ENCODE data around the gene C2CD4D. TPM values are rescaled to one million over a fixed set of nuclear protein-coding genes. Genes with fewer than 3 reads are reported as not detected.

The C2CD4D gene
- polyA plus RNA-seq, 1 donor (not counting 4 experiments of a cell fraction or from before 2014, with no cell fraction given), result 0.05 TPM

GRCh38 chr1:151840421-151840820 is 801 bp upstream of the C2CD4D start:
- peak overlapping the region; percentile 83 for H3K27ac ChIP-seq (ENCODE audit: control insufficient read depth, insufficient read depth, low read length)
- no peaks in the 10 kb centered on the region for H3K36me3 ChIP-seq (ENCODE audit: control insufficient read depth in 2 of 2, extremely low read depth in 1 of 2, insufficient read depth in 2 of 2, low read length in 2 of 2)
- H3K9me3 ChIP-seq (ENCODE audit: control insufficient read depth, low read depth, low read length), result no peaks in the 10 kb centered on the region
- H3K79me2 ChIP-seq (ENCODE audit: control insufficient read depth, insufficient read depth, low read length), result no peaks in the 10 kb centered on the region
- peak overlapping the region; percentile 44 to 66 (median 60) for H3K4me3 ChIP-seq (ENCODE audit: control insufficient read depth in 2 of 3, extremely low read depth in 1 of 3, insufficient read depth in 2 of 3, low read depth in 1 of 3, low read length in 3 of 3)
- H2AFZ ChIP-seq (ENCODE audit: control insufficient read depth, low read length), result peak overlapping the region; percentile 62
- H3K4me1 ChIP-seq (ENCODE audit: control insufficient read depth, extremely low read depth, insufficient read depth, low read length), result peaks cover 31% of the 10 kb centered on the region
- peaks cover 2% of the 10 kb centered on the region for H3K9me1 ChIP-seq (ENCODE audit: control insufficient read depth, extremely low read depth, insufficient read depth, low read length)
- peak overlapping the region; percentile 80 for H3K9ac ChIP-seq (ENCODE audit: control insufficient read depth, extremely low read depth, insufficient read depth, low read length)
- no peaks in the 10 kb centered on the region for H3K27me3 ChIP-seq (ENCODE audit: control insufficient read depth, extremely low read depth, insufficient read depth, low read length)
- H3K4me2 ChIP-seq (ENCODE audit: control insufficient read depth, extremely low read depth, insufficient read depth, low read depth, low read length), result peak overlapping the region; percentile 84
- H4K20me1 ChIP-seq (ENCODE audit: control insufficient read depth, extremely low read depth, insufficient read depth, low read length), result no peaks in the 10 kb centered on the region
- DNase-seq (ENCODE audit: low read depth, low spot score), result no peak
- dilution Hi-C loops (cut with MboI; ENCODE audit: extremely low pct_ligation_motif_present, low sequenced_read_pairs), result no loop called here
- no peak for FAIRE-seq
- TF ChIP-seq CTCF (optimal IDR thresholded peaks at IDR 0.05 in 1 of 3, IDR thresholded peaks at IDR 0.05 in 1 of 3, conservative IDR thresholded peaks at IDR 0.05 in 1 of 3; ENCODE audit: extremely low read depth in 1 of 3, insufficient read depth in 2 of 3, low read length in 3 of 3) (no peak), EZH2 (IDR thresholded peaks at IDR 0.05; ENCODE audit: low read length) (no peak)

- H3K9me3 ChIP-seq (ENCODE audit: control insufficient read depth, low read depth, low read length), result no peaks in the 10 kb centered on the region
- H3K79me2 ChIP-seq (ENCODE audit: control insufficient read depth, insufficient read depth, low read length), result no peaks in the 10 kb centered on the region
- dilution Hi-C loops (cut with MboI; ENCODE audit: extremely low pct_ligation_motif_present, low sequenced_read_pairs), result no loop called here
- H4K20me1 ChIP-seq (ENCODE audit: control insufficient read depth, extremely low read depth, insufficient read depth, low read length), result no peaks in the 10 kb centered on the region
- peak overlapping the region in 1 of 3 experiments; percentile 60 for H3K4me3 ChIP-seq (ENCODE audit: control insufficient read depth in 2 of 3, extremely low read depth in 1 of 3, insufficient read depth in 2 of 3, low read depth in 1 of 3, low read length in 3 of 3)
- H3K27me3 ChIP-seq (ENCODE audit: control insufficient read depth, extremely low read depth, insufficient read depth, low read length), result no peaks in the 10 kb centered on the region
- H3K27ac ChIP-seq (ENCODE audit: control insufficient read depth, insufficient read depth, low read length), result peak overlapping the region; percentile 83
- no peak overlapping the region for H2AFZ ChIP-seq (ENCODE audit: control insufficient read depth, low read length)
- H3K9ac ChIP-seq (ENCODE audit: control insufficient read depth, extremely low read depth, insufficient read depth, low read length), result peak overlapping the region; percentile 80
- H3K4me2 ChIP-seq (ENCODE audit: control insufficient read depth, extremely low read depth, insufficient read depth, low read depth, low read length), result peak overlapping the region; percentile 84
- no peak for DNase-seq (ENCODE audit: low read depth, low spot score)
- FAIRE-seq, result no peak
- peaks cover 31% of the 10 kb centered on the region for H3K4me1 ChIP-seq (ENCODE audit: control insufficient read depth, extremely low read depth, insufficient read depth, low read length)
- no peaks in the 10 kb centered on the region for H3K36me3 ChIP-seq (ENCODE audit: control insufficient read depth in 2 of 2, extremely low read depth in 1 of 2, insufficient read depth in 2 of 2, low read length in 2 of 2)
- TF ChIP-seq EZH2 (IDR thresholded peaks at IDR 0.05; ENCODE audit: low read length), result no peak
- TF ChIP-seq CTCF (optimal IDR thresholded peaks at IDR 0.05 in 1 of 3, IDR thresholded peaks at IDR 0.05 in 1 of 3, conservative IDR thresholded peaks at IDR 0.05 in 1 of 3; ENCODE audit: extremely low read depth in 1 of 3, insufficient read depth in 2 of 3, low read length in 3 of 3), result no peak
- H3K9me1 ChIP-seq (ENCODE audit: control insufficient read depth, extremely low read depth, insufficient read depth, low read length), result peaks cover 2% of the 10 kb centered on the region
These were observed 573 bp downstream of the C2CD4D start for GRCh38 chr1:151839082-151839412.
